HCEC 1CT (cell line): ENCODE measurements around the gene EIF4E2.

Source experiments
- DNase-seq: peaks from one replicate; pipeline ENCODE4 v3.0.0-alpha.2; 2017

Gene EIF4E2, protein sequence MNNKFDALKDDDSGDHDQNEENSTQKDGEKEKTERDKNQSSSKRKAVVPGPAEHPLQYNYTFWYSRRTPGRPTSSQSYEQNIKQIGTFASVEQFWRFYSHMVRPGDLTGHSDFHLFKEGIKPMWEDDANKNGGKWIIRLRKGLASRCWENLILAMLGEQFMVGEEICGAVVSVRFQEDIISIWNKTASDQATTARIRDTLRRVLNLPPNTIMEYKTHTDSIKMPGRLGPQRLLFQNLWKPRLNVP

DNA sequence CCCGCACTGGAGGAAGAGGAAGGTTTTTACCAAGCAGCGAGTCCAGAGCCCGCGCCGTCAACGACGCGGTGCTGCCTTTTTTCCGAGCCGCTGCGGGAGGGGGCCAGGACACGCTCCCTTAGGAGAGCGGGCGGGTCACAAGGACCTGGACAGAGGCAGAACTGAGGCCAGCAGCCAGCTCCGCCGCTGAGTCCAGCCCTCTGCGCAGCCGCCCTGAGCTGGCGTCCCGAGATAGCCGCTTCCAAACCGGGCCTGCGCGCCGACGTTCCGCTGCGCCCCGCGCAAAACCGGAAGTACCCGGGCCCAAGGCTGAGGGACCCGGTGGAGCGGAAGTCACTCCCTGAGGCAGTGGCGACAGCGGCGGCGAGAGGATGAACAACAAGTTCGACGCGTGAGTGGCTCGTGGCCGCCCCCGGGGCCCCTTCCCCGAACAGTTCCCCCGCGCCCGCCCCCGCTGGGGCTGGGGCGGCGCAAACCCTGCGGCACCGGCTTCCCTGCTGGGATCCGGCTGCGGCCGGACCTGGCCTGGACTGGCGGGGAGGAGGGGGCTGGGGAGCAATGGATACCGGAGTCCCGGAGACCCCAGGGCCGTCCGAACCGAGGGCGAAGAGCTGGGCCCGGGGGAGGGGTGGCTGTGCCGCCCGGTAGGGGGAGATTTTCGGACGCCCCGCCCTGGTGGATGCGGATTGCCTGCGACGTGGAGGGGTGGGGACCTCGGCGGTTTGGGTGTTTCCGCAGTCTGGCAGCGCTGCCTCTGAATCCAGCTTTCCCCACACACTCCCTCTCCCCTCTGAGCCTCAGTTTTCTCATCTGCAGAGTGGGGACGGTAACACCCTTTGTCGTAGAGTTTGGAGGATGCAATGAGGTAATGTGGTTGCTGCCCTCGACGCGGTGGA, at the start of gene EIF4E2, which contains the start of gene TIGD1:
EIF4E2 (plus strand) TSS at position 336 of the 896 bp plus-strand sequence; CDS start at position 372, 36 bp downstream.
TIGD1 (minus strand) TSS at position 204 of the 896 bp plus-strand sequence. CDS start 675 bp downstream, outside the sequence.
- peak; percentile 94 for DNase-seq

DNA sequence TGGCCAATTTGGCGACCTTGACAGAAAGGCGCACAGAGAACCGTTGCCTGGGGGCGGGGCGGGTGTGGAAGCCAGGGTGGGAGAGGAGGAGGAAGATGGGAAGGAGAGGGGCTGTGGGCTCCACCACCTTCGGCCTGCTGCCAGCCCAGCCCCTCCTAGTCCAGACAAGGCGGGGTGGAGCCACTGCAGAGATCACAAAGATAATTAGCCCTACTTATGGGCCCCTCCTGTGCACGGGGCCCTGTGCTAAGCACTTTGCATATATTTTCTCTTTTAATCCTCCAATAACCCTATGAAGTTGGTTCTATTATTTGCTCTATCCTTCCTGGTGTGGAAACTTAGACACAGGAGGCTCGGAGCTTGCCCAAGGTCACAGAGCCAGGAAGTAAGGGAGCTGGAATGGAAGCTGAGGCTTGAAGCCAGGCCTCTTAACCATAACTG, 49.1 kb upstream of the EIF4E2 start:
- DNase-seq, result no peak

GRCh38 chr2:232501794-232502390, 48.6 kb upstream of the EIF4E2 start:
- DNase-seq, result no peak

DNA sequence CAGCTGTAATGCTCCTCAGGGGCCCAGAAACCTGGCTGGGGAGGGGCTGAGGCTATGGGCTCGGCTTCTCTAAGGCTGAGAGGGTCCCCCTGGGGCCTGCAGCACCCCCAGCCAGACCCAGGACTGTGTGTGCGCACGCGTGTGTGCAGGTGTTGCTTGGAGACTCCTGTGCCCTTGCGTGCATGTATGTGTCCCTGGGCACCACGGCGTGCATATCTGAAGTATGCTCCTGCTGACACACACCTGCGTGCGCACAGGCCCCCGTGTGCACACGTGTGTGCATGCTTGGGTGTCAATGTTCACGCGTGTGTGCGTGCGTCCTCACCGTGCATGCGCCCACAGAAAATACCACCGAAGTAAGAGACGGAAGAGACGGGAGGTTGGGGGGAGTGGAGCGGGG, 48.0 kb upstream of the EIF4E2 start:
- DNase-seq, result no peak

GRCh38 chr2:232502911-232503808, 47.3 kb upstream of the EIF4E2 start:
- no peak for DNase-seq

GRCh38 chr2:232503809-232504323, 46.6 kb upstream of the EIF4E2 start:
- DNase-seq, result no peak

GRCh38 chr2:232504438-232504837, 46.1 kb upstream of the EIF4E2 start:
- no peak for DNase-seq

GRCh38 chr2:232505856-232506255, 44.6 kb upstream of the EIF4E2 start:
- no peak for DNase-seq

DNA sequence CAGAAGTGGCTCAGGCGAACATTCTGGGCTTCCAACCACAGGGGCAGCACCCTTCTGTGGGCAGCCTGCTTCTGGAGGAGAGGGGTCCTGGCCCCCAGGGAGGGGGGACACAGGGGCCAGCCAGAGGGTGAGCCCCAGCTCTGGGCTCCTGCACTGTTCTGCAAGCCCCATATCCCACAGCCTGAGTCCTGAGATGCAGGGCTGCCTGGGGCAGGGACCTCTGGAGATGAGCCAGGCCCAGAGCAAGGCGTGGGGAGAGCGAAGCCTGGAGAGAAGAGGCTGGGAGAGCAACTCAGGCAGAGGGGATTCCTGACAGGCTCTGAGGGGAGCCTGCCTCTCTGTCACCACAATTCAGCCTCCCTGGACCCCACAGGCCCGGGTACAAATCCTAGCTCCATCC, 43.8 kb upstream of the EIF4E2 start:
- DNase-seq, result no peak

- no peak for DNase-seq
Observed at GRCh38 chr2:232508251-232508650, 42.2 kb upstream of the EIF4E2 start.

GRCh38 chr2:232511336-232511890, 39.1 kb upstream of the EIF4E2 start:
- no peak for DNase-seq

GRCh38 chr2:232512602-232513001, 37.9 kb upstream of the EIF4E2 start:
- no peak for DNase-seq

- DNase-seq, result no peak
Observed at GRCh38 chr2:232513353-232513752, 37.1 kb upstream of the EIF4E2 start.

- DNase-seq, result no peak
Observed at GRCh38 chr2:232515639-232516038, 34.9 kb upstream of the EIF4E2 start.

DNA sequence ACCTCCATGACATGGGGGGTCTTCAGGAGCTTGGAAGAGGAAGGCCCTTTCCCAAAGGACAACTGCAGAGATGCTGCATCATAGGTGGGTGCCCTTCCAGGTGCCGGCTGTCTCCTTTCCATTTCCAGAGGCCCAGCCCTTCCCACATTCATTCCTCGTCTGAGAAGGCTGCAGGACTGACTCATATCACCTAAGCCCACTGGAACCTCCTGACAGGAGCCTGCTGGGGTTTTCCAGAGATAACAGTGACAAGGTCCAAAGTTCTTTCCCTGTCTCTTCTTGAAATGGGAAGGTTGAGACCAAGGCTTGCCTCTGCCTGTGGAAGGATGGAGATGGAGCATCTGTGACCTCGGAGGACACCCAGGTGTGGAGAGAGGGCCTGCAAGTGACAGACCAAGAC, 33.9 kb upstream of the EIF4E2 start:
- DNase-seq, result no peak

- DNase-seq, result no peak
Observed at GRCh38 chr2:232518844-232519243, 31.6 kb upstream of the EIF4E2 start.

DNA sequence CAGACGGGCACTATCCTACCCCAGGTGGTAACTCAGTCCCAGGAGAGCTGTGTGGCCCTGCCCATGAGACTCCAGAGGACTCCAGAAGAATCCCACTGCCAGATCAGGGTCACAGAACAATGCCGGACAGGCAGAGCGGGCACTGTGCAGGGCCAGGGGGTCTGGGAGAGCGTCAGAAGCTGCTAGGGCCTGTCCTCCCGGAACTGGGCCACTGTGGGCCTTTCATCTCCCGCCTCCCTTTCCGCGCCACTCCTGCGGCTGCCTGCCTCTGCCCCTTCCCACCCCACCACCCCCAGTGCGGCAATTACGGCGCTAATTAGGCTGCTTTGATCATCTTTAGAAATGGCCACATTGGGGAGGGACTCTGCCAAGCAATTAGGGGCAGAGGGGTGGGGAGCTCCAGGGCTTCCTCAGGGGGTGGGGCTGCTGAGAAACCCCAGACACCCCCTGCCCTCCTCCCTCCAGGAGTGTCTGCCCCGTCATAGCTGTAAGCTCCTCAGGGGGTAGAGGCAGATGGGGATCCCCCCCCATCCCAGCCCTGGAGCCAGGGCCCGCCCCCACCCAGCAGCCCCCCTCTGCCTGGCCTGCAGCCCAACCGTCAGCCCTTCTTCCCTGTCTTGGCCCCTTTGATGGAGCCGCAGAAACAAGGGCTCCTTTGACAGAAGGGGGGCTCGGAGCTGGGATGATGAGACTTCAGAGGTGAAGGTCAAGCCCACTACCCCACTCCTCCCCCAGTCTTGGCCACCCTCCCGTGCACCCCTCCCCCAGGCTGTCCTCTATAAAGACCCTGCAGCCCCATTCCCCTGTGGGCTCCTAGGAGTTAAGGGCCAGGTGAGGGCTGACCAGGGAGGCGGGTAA, 30.7 kb upstream of the EIF4E2 start, which contains the start of gene PRSS56:
PRSS56 (plus strand) TSS at position 808 of the 858 bp plus-strand sequence. CDS start 211 bp downstream, outside the sequence.
- DNase-seq, result no peak

GRCh38 chr2:232520489-232520888, 30.0 kb upstream of the EIF4E2 start:
- DNase-seq, result no peak

- DNase-seq, result no peak
Observed at GRCh38 chr2:232521098-232521497, 29.4 kb upstream of the EIF4E2 start.

DNA sequence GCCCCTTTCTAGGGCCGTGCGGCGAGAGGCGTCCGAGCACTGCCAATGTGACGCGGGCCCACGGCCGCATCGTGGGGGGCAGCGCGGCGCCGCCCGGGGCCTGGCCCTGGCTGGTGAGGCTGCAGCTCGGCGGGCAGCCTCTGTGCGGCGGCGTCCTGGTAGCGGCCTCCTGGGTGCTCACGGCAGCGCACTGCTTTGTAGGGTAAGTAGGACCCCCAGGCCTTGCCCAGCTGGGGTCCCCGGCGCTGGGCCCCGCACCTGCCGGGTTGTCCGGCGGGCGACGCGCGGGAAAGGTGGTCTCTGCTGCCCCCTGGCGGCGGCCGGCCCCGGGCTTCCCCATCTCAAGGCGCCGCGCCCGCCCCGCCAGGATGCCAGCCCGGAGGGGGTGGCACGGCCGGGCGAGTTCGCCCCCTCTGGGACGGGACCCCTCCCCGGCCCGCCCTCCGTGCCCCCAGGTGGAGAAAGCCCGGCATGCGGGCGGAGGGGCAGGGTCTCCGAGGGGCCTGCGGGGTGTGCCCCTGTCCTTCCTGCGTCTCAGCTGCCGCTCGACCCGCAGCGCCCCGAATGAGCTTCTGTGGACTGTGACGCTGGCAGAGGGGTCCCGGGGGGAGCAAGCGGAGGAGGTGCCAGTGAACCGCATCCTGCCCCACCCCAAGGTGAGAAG, 28.4 kb upstream of the EIF4E2 start:
- DNase-seq, result no peak
